GM12878 (cell line): ENCODE data around the gene IL1RAPL1. TPM values are rescaled to one million over a fixed set of nuclear protein-coding genes. Genes with fewer than 3 reads are reported as not detected.

Experiments
- ATAC-seq: fragments of 200-7000 bp; cut with Tn5 transposase; 3 replicates; pipeline ENCODE4 v1.9.1; 2020; ENCODE audit warnings: mild to moderate bottlenecking, moderate library complexity
- BruUV-seq: library from RNA; stranded (reverse); fragments of 400-500 nt; replicated peaks from 2 replicates; lab custom pipeline; 2021; lab: Mats Ljungman, UMichigan
- CTCF ChIA-PET: fragments of 300-600 bp; sonication (Branson Sonifier 250); formaldehyde crosslinking; extraction: SDS; loops from one replicate; lab custom pipeline; 2021; ENCODE audit warnings: inconsistent platforms; lab: Yijun Ruan, JAX
- POLR2A ChIA-PET: fragments of 350-600 bp; formaldehyde crosslinking; extraction: SDS; loops from one replicate; lab custom pipeline; 2021; ENCODE audit warnings: inconsistent platforms; lab: Charles Lee
- RAD21 ChIA-PET: fragments of 300-600 bp; sonication (Branson Sonifier 250); formaldehyde crosslinking; loops from one replicate; lab custom pipeline; 2023; ENCODE audit warnings: antibody characterized with exemption; ENCODE audit not compliant: unreplicated experiment; lab: Charles Lee
- SMC1A ChIA-PET: fragments of 300-600 bp; sonication (Branson Sonifier 250); formaldehyde crosslinking; loops from one replicate; lab custom pipeline; 2023; ENCODE audit not compliant: unreplicated experiment, uncharacterized antibody; lab: Charles Lee
- DNase-seq: peaks from one replicate; pipeline ENCODE4 v3.0.0-alpha.2; 2011; ENCODE audit warnings: low read depth, low spot score
- FAIRE-seq: peaks from 3 replicates; lab custom pipeline; 2011; peaks lifted over from hg19 to GRCh38; lab: Jason Lieb, UNC
- H2AFZ ChIP-seq: 2 replicates; pipeline ENCODE4 v1.6.0; 2011; ENCODE audit warnings: low read depth, low read length, control low read depth; ENCODE audit not compliant: control insufficient read depth
- H3K27ac ChIP-seq: 2 replicates; pipeline ENCODE4 v1.5.1; 2011; ENCODE audit warnings: control low read depth; ENCODE audit not compliant: control insufficient read depth, insufficient read depth
- H3K27me3 ChIP-seq, 2 experiments: replicated peaks in 1 of 2; 2 replicates each; pipeline versions ENCODE4 v1.6.0 to v1.6.1; 2011; ENCODE audit warnings: low read length in 1 of 2; ENCODE audit not compliant: control insufficient read depth in 2 of 2, insufficient read depth in 2 of 2
- H3K36me3 ChIP-seq, 2 experiments: 2 replicates each; pipeline ENCODE4 v1.5.1; 2011; ENCODE audit warnings: low read length in 1 of 2; ENCODE audit not compliant: control insufficient read depth in 2 of 2, insufficient read depth in 2 of 2
- H3K4me1 ChIP-seq: 2 replicates; pipeline ENCODE4 v1.6.1; 2011; ENCODE audit warnings: mild to moderate bottlenecking, low read length, moderate library complexity, mixed read lengths; ENCODE audit not compliant: control insufficient read depth, insufficient read depth
- H3K4me2 ChIP-seq: 2 replicates; pipeline ENCODE4 v1.6.0; 2011; ENCODE audit warnings: control low read depth; ENCODE audit not compliant: control insufficient read depth, insufficient read depth
- H3K4me3 ChIP-seq: fragments of 200-600 bp; sonication (generic); 2 replicates; pipeline ENCODE4 v1.5.1; 2016
- H3K79me2 ChIP-seq: 2 replicates; pipeline ENCODE4 v1.6.0; 2011; ENCODE audit warnings: low read length; ENCODE audit not compliant: control insufficient read depth, insufficient read depth
- H3K9ac ChIP-seq: 2 replicates; pipeline ENCODE4 v1.8.0; 2011; ENCODE audit warnings: low read length, control low read depth, mixed read lengths; ENCODE audit not compliant: control insufficient read depth, insufficient read depth
- H3K9me3 ChIP-seq: replicated peaks from 3 replicates; pipeline ENCODE4 v1.5.1; 2011; ENCODE audit warnings: mild to moderate bottlenecking, low read length; ENCODE audit not compliant: control insufficient read depth, insufficient read depth
- H4K20me1 ChIP-seq: 2 replicates; pipeline ENCODE4 v1.6.0; 2011; ENCODE audit not compliant: control insufficient read depth, insufficient read depth
- CBX5 ChIP-seq: sonication (generic); IDR thresholded peaks from 2 replicates; pipeline ENCODE4 v1.6.1; 2016; ENCODE audit warnings: low read depth, moderate library complexity, mild to moderate bottlenecking, inconsistent platforms
- CEBPB ChIP-seq, 2 experiments: fragments of 150-350 bp in 1 of 2; IDR thresholded peaks; 2 replicates each; pipeline ENCODE4 v1.6.1; 2012 to 2014; ENCODE audit warnings: low read depth in 2 of 2, low read length in 2 of 2, borderline replicate concordance in 1 of 2, inconsistent platforms in 1 of 2
- CREM ChIP-seq: IDR thresholded peaks from 2 replicates; pipeline ENCODE4 v1.6.1; 2014; ENCODE audit warnings: antibody characterized with exemption, low read depth
- DPF2 ChIP-seq: fragments of 450-650 bp; IDR thresholded peaks from 2 replicates; pipeline ENCODE4 v1.6.1; 2017; ENCODE audit warnings: mild to moderate bottlenecking
- EP300 ChIP-seq, 2 experiments: fragments of 150-350 bp in 1 of 2; IDR thresholded peaks; 2 replicates each; pipeline ENCODE4 v1.6.1; 2011 to 2012; ENCODE audit warnings: low read depth in 2 of 2, low read length in 2 of 2, borderline replicate concordance in 1 of 2, improper control_type of control experiment in 1 of 2, inconsistent platforms in 1 of 2; ENCODE audit not compliant: control insufficient read depth in 1 of 2
- FOXM1 ChIP-seq: IDR thresholded peaks from 2 replicates; pipeline ENCODE4 v1.6.1; 2012; ENCODE audit warnings: low read depth, mild to moderate bottlenecking, inconsistent platforms, low read length, moderate library complexity
- IRF4 ChIP-seq: IDR thresholded peaks from 2 replicates; pipeline ENCODE4 v1.6.1; 2011; ENCODE audit warnings: low read depth, low read length
- MAX ChIP-seq: IDR thresholded peaks from 2 replicates; pipeline ENCODE4 v1.6.1; 2012; ENCODE audit warnings: low read depth, low read length, improper control_type of control experiment
- PAX5 ChIP-seq: IDR thresholded peaks from 2 replicates; pipeline ENCODE4 v1.6.1; 2011; ENCODE audit warnings: low read depth, low read length, borderline replicate concordance
- POLR2A ChIP-seq: IDR thresholded peaks from 2 replicates; pipeline ENCODE4 v1.6.1; 2011; ENCODE audit warnings: low read depth, mild to moderate bottlenecking, low read length
- RAD21 ChIP-seq: IDR thresholded peaks from 2 replicates; pipeline ENCODE4 v1.6.1; 2011; ENCODE audit warnings: mild to moderate bottlenecking, low read depth, low read length, moderate library complexity; ENCODE audit not compliant: insufficient read depth
- RCOR1 ChIP-seq: conservative IDR thresholded peaks from 2 replicates; pipeline ENCODE4 v1.6.1; 2012; ENCODE audit warnings: low read depth, low read length, improper control_type of control experiment
- REST ChIP-seq: IDR thresholded peaks from 2 replicates; pipeline ENCODE4 v1.6.1; 2012; ENCODE audit warnings: mild to moderate bottlenecking, low read depth, low read length
- SMC3 ChIP-seq: IDR thresholded peaks from 2 replicates; pipeline ENCODE4 v1.6.1; 2011; ENCODE audit warnings: low read length, improper control_type of control experiment, borderline replicate concordance
- TCF7 ChIP-seq: IDR thresholded peaks from 2 replicates; pipeline ENCODE4 v1.6.1; 2014; ENCODE audit warnings: antibody characterized with exemption, borderline replicate concordance
- ZNF384 ChIP-seq: IDR thresholded peaks from 2 replicates; pipeline ENCODE4 v1.6.1; 2012; ENCODE audit warnings: low read depth, mild to moderate bottlenecking, low read length, improper control_type of control experiment, borderline replicate concordance
- WGBS: methylation state at CpG from one replicate; pipeline ENCODE4 v1.1.6; 2016; ENCODE audit warnings: low lambda C conversion rate; ENCODE audit not compliant: insufficient replicate concordance, insufficient coverage; ENCODE audit errors: missing lambda C conversion rate; 5-methylcytosine and 5-hydroxymethylcytosine counted together
- in situ Hi-C: fragments of 300-500 bp; cut with MboI; formaldehyde crosslinking; loops from 9 replicates; pipeline ENCODE4 v1.14.3; 2018; ENCODE audit warnings: mixed read lengths
- intact Hi-C: fragments of 100-400 bp; cut with micrococcal nuclease; formaldehyde crosslinking; loops from one replicate; pipeline ENCODE4 v1.14.2; 2022; ENCODE audit not compliant: unreplicated experiment
- polyA plus RNA-seq, 11 experiments: library from polyadenylated mRNA; depleted of rRNA in 4 of 11; unstranded in 6 of 11; stranded (reverse) in 5 of 11; fragments of >200 nt; fragmentation: Nextera tagmentation in 4 of 11; fragmentation: Illumina TruSeq in 1 of 11; extraction: Ambion mirVana in 4 of 11; extraction: Trizol in 1 of 11; gene quantifications; 1 replicate in 1 of 11; 2 replicates in 10 of 11; pipeline versions ENCODE4 v1.2.1 to v1.2.3, GENCODE V29; 2011 to 2016; ENCODE audit warnings: inconsistent platforms in 2 of 11, missing spikeins in 2 of 11, low read depth in 1 of 11
- total RNA-seq, 4 experiments: library from RNA; depleted of rRNA in 3 of 4; stranded (reverse); fragments of >200 nt in 3 of 4; fragmentation: Illumina TruSeq in 1 of 4; extraction: Trizol in 1 of 4; gene quantifications; 2 replicates each; pipeline versions ENCODE4 v1.2.1 to v1.2.3, GENCODE V29; 2013 to 2021
- TF ChIP-seq, protein P1 (sequence below): IDR thresholded peaks from 2 replicates; pipeline ENCODE4 v1.6.1; 2012; ENCODE audit warnings: low read depth, low read length, improper control_type of control experiment
- TF ChIP-seq, protein P2 (sequence below): IDR thresholded peaks from 2 replicates; pipeline ENCODE4 v1.6.1; 2011; ENCODE audit warnings: low read depth, low read length, improper control_type of control experiment, borderline replicate concordance

The IL1RAPL1 gene
- total and polyA plus RNA-seq, 10 of the 15 experiments (the other 5 are each of a cell fraction or from before 2014, with no cell fraction given): not detected

GRCh38 chrX:28675173-28675572 is 87.9 kb downstream of the IL1RAPL1 start (continued):
- no peak for TF ChIP-seq REST
- TF ChIP-seq, protein P1, sequence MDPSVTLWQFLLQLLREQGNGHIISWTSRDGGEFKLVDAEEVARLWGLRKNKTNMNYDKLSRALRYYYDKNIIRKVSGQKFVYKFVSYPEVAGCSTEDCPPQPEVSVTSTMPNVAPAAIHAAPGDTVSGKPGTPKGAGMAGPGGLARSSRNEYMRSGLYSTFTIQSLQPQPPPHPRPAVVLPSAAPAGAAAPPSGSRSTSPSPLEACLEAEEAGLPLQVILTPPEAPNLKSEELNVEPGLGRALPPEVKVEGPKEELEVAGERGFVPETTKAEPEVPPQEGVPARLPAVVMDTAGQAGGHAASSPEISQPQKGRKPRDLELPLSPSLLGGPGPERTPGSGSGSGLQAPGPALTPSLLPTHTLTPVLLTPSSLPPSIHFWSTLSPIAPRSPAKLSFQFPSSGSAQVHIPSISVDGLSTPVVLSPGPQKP: no peak
- TF ChIP-seq POLR2A: no peak
- no peak for TF ChIP-seq CBX5
- no peak for TF ChIP-seq FOXM1
- TF ChIP-seq CEBPB (IDR thresholded peaks at IDR 0.05; ENCODE audit: borderline replicate concordance in 1 of 2, low read depth in 2 of 2, low read length in 2 of 2): no peak
- TF ChIP-seq TCF7: no peak
- no peak for TF ChIP-seq RCOR1

DNA sequence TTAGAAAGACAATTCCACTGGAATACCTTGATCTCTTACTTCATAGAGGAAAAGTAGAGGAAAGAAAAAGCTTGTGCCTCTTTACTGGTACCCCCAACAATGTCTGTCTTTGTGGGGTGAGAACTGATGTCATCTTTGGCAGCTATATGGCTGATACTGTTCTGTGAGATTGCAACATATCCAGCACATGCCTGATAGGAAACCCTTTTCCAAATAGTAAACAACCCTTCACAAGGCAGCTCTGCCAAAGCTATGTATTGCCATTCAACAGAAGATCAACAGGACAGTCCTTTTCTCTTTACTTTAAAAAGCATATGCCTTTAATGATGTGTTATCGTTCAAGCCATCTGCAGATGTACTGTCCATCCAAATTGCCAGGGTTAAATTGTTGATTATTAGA is 105.9 kb downstream of the IL1RAPL1 start:
- BruUV-seq: no TSS peak
- H4K20me1 ChIP-seq: no peaks in the 10 kb centered on the region
- H3K27me3 ChIP-seq: no peaks in the 10 kb centered on the region
- RAD21 ChIA-PET: no interaction called here
- SMC1A ChIA-PET: no interaction called here
- no peak for ATAC-seq
- no peak overlapping the region for H3K4me2 ChIP-seq
- no peak overlapping the region for H3K27ac ChIP-seq
- no peaks in the 10 kb centered on the region for H3K79me2 ChIP-seq
- H3K36me3 ChIP-seq: no peaks in the 10 kb centered on the region
- no peak overlapping the region for H3K4me3 ChIP-seq
- intact Hi-C loops (no loop called here), in situ Hi-C loops (no loop called here)
- H3K9ac ChIP-seq: no peak overlapping the region
- no peak for DNase-seq
- H3K9me3 ChIP-seq: no peaks in the 10 kb centered on the region
- WGBS: 32% methylated on average over 1 of the region's 1 CpG
- POLR2A ChIA-PET: no interaction called here
- H2AFZ ChIP-seq: no peak overlapping the region
- no peak for FAIRE-seq
- H3K4me1 ChIP-seq: no peaks in the 10 kb centered on the region
- CTCF ChIA-PET: no interaction called here
- TF ChIP-seq RCOR1 (no peak), DPF2 (no peak), ZNF384 (no peak), RAD21 (no peak), IRF4 (no peak), PAX5 (no peak), MAX (no peak), EP300 (IDR thresholded peaks at IDR 0.05; ENCODE audit: borderline replicate concordance in 1 of 2, control insufficient read depth in 1 of 2, low read depth in 2 of 2, low read length in 2 of 2) (no peak), CEBPB (IDR thresholded peaks at IDR 0.05; ENCODE audit: borderline replicate concordance in 1 of 2, low read depth in 2 of 2, low read length in 2 of 2) (no peak), CREM (no peak), SMC3 (no peak)
- TF ChIP-seq, protein P2, sequence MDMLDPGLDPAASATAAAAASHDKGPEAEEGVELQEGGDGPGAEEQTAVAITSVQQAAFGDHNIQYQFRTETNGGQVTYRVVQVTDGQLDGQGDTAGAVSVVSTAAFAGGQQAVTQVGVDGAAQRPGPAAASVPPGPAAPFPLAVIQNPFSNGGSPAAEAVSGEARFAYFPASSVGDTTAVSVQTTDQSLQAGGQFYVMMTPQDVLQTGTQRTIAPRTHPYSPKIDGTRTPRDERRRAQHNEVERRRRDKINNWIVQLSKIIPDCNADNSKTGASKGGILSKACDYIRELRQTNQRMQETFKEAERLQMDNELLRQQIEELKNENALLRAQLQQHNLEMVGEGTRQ: no peak
